NT2/D1 (cell line): ENCODE results near the gene OR9A2.

ENCODE experiments used
- DNase-seq: peaks from one replicate; pipeline ENCODE4 v3.0.0-alpha.2; 2011; ENCODE audit warnings: low read depth, low spot score
- H3K27me3 ChIP-seq: 2 replicates; pipeline ENCODE4 v1.6.0; 2011; ENCODE audit warnings: mild to moderate bottlenecking; ENCODE audit not compliant: insufficient read length, insufficient read depth
- H3K36me3 ChIP-seq: 2 replicates; pipeline ENCODE4 v1.6.1; 2011; ENCODE audit warnings: mild to moderate bottlenecking, low read length, mixed read lengths; ENCODE audit not compliant: insufficient read depth, insufficient read length
- H3K4me1 ChIP-seq: 2 replicates; pipeline ENCODE4 v1.5.1; 2011; ENCODE audit not compliant: insufficient read depth, insufficient read length
- H3K4me3 ChIP-seq: 2 replicates; pipeline ENCODE4 v1.5.1; 2011; ENCODE audit warnings: low read depth; ENCODE audit not compliant: insufficient read length
- H3K9ac ChIP-seq: 2 replicates; pipeline ENCODE4 v1.6.0; 2011; ENCODE audit warnings: low read depth; ENCODE audit not compliant: insufficient read length
- H3K9me3 ChIP-seq: 2 replicates; pipeline ENCODE4 v1.5.1; 2011; ENCODE audit warnings: mild to moderate bottlenecking, low read length; ENCODE audit not compliant: insufficient read depth
- SUZ12 ChIP-seq: IDR thresholded peaks from 2 replicates; pipeline ENCODE4 v1.6.1; 2011; ENCODE audit not compliant: insufficient read length, insufficient read depth; ENCODE audit errors: extremely low read depth
- YY1 ChIP-seq: IDR thresholded peaks from 2 replicates; pipeline ENCODE4 v1.6.1; 2011; ENCODE audit not compliant: insufficient read length, insufficient read depth
- ZNF274 ChIP-seq: IDR thresholded peaks from 2 replicates; pipeline ENCODE4 v1.6.1; 2011; ENCODE audit warnings: mild to moderate bottlenecking, low read depth, low read length

Gene OR9A2

GRCh38 chr7:143027032-143027431 lies at the start of gene OR9A2:
TSS of gene OR9A2 (minus strand) at chr7:143027132. CDS start at chr7:143027132, 0 bp downstream.
- no peak for DNase-seq
- H3K4me3 ChIP-seq = no peak within 1 kb of the TSS
- TF ChIP-seq ZNF274 (no peak), YY1 (no peak), SUZ12 (no peak)
- no peaks in the 10 kb centered on the region for H3K4me1 ChIP-seq
- H3K36me3 ChIP-seq = no peaks in the 10 kb centered on the region
- no peak within 1 kb of the TSS for H3K9ac ChIP-seq
- H3K9me3 ChIP-seq = no peaks in the 10 kb centered on the region
- no peaks in the 10 kb centered on the region for H3K27me3 ChIP-seq

GRCh38 chr7:143074141-143074540 lies 47.2 kb upstream of the OR9A2 start:
- H3K36me3 ChIP-seq = no peaks in the 10 kb centered on the region
- no peak for TF ChIP-seq YY1
- TF ChIP-seq ZNF274 = no peak
- TF ChIP-seq SUZ12 = no peak
- no peak for DNase-seq
- H3K4me3 ChIP-seq = no peak overlapping the region
- H3K9ac ChIP-seq = no peak overlapping the region
- H3K27me3 ChIP-seq = no peaks in the 10 kb centered on the region
- no peaks in the 10 kb centered on the region for H3K9me3 ChIP-seq
- peaks cover 5% of the 10 kb centered on the region for H3K4me1 ChIP-seq

- Histone ChIP-seq H3K4me1 (peaks cover 5% of the 10 kb centered on the region), H3K9me3 (no peaks in the 10 kb centered on the region), H3K9ac (no peak overlapping the region), H3K36me3 (no peaks in the 10 kb centered on the region), H3K4me3 (no peak overlapping the region), H3K27me3 (no peaks in the 10 kb centered on the region)
- no peak for DNase-seq
- TF ChIP-seq ZNF274 = no peak
- TF ChIP-seq SUZ12 = no peak
- TF ChIP-seq YY1 = no peak
Measured at GRCh38 chr7:143073556-143073955, 46.6 kb upstream of the OR9A2 start.

DNA sequence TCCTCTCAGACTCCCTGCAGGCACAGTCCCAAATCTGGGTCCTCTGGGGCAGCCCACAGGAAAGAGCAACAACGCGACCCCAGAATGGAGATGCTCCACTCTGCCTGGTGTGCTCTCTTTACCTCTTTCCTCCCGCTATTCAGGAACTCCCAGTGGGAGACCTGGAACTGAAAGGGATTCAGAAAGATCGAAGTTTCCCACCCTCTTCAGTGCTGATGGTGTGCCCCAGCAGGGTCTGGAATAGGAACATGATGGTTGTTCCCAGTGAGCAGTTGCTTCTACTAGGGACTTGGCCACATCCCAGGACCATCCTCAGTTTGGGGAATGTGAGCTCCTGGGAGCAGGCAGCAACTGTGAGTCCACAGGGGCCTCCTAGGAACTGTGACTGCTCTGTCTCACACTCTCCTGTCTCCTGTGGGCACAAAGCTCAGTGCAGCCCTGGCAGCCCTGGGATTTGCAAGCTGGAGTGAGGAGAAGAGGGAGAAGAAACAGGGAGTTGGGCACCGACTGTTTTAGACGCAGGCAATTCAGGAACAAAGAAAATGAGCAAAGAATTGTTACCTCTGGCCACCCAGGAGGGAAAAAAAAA lies 43.1 kb upstream of the OR9A2 start:
- no peak overlapping the region for H3K9ac ChIP-seq
- no peaks in the 10 kb centered on the region for H3K36me3 ChIP-seq
- DNase-seq = no peak

GRCh38 chr7:143068446-143068845 lies 41.5 kb upstream of the OR9A2 start:
- no peaks in the 10 kb centered on the region for H3K27me3 ChIP-seq
- no peaks in the 10 kb centered on the region for H3K9me3 ChIP-seq

More for the DNA sequence above, 43.1 kb upstream of the OR9A2 start:
- peaks cover 2% of the 10 kb centered on the region for H3K4me1 ChIP-seq
- no peak for TF ChIP-seq SUZ12
- no peak for TF ChIP-seq YY1
- no peak for TF ChIP-seq ZNF274
- H3K4me3 ChIP-seq = no peak overlapping the region
- no peaks in the 10 kb centered on the region for H3K9me3 ChIP-seq
- no peaks in the 10 kb centered on the region for H3K27me3 ChIP-seq

DNA sequence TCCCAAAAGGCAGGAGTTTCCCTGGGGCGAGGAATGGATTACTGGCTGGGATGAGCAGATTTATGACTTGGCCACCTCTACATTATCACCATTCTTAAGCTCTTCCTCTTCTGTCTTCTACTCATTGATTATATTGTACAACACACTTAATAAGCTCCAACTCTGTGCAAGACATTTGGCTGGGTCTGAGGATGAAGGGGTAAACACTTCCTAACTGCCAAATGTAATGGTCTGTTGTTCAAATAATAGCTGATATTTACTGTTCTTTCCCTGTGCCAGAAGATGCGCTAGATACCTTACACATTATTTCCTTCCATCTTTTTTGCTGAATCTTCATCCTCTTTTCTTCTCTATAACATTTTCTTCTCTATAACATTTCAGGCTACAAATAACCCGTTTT lies 36.8 kb upstream of the OR9A2 start:
- Histone ChIP-seq H3K9ac (no peak overlapping the region), H3K27me3 (peaks cover 4% of the 10 kb centered on the region), H3K4me1 (no peaks in the 10 kb centered on the region), H3K9me3 (no peaks in the 10 kb centered on the region), H3K4me3 (no peak overlapping the region), H3K36me3 (no peaks in the 10 kb centered on the region)
- TF ChIP-seq ZNF274 (no peak), SUZ12 (no peak), YY1 (no peak)
- no peak for DNase-seq

More at GRCh38 chr7:143068446-143068845, 41.5 kb upstream of the OR9A2 start:
- no peak overlapping the region for H3K9ac ChIP-seq
- TF ChIP-seq ZNF274 (no peak), SUZ12 (no peak), YY1 (no peak)
- DNase-seq = no peak
- no peak overlapping the region for H3K4me3 ChIP-seq
- peaks cover 2% of the 10 kb centered on the region for H3K4me1 ChIP-seq
- H3K36me3 ChIP-seq = no peaks in the 10 kb centered on the region

DNA sequence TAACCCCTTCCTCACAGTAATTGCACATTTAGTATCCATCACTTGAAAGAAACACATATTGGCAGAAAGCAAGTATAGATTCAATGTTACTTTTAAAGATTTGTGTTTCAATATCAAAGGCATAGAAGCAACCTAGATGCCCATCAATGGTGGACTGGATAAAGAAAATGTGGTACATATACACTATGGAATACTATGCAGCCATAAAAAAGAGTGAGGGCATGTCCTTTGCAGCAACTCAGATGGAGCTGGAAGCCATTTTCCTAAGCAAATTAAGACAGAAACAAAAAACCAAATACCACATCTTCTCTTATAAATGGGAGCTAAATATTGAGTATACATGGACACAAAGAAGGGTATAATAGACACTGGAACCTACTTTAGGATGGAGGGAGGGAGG lies 28.8 kb upstream of the OR9A2 start:
- H3K9me3 ChIP-seq = no peaks in the 10 kb centered on the region; the same call in 1 of the 2 replicates
- H3K4me1 ChIP-seq = no peaks in the 10 kb centered on the region
- H3K27me3 ChIP-seq = peaks cover 4% of the 10 kb centered on the region
- TF ChIP-seq ZNF274 = no peak
- no peak for TF ChIP-seq SUZ12
- no peak for TF ChIP-seq YY1
- no peak overlapping the region for H3K9ac ChIP-seq
- no peak for DNase-seq
- no peak overlapping the region for H3K4me3 ChIP-seq
- H3K36me3 ChIP-seq = no peaks in the 10 kb centered on the region

DNA sequence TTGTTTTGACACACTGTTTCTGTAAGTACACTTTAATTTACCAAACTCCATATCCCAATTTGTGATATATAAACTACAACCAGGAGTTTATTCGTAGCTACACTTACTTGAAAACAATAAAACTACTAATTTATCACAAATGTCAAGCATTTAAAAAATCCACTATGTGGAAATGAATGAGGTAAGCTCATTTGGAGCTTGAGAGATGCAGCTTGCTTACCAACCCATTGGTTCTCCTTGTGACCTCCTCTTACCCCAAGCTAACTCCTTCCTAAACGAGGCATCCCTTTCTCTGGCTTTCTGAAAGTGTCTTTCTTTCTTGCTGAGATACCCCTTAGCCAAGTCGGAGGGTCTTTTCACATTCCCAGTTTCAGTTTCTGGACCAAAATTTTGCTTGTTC lies 27.7 kb upstream of the OR9A2 start:
- Histone ChIP-seq H3K36me3 (no peaks in the 10 kb centered on the region), H3K9ac (no peak overlapping the region), H3K4me1 (no peaks in the 10 kb centered on the region), H3K27me3 (peaks cover 2% of the 10 kb centered on the region), H3K4me3 (no peak overlapping the region), H3K9me3 (no peaks in the 10 kb centered on the region; the same call in 1 of the 2 replicates)
- no peak for DNase-seq
- no peak for TF ChIP-seq YY1
- TF ChIP-seq SUZ12 = no peak
- no peak for TF ChIP-seq ZNF274
